A673 (cell line): Measurements from ENCODE around the gene LRRC43. TPM values are rescaled to one million over a fixed set of nuclear protein-coding genes. Genes with fewer than 3 reads are reported as not detected.

ENCODE experiments used
- BruUV-seq: library from RNA; stranded (reverse); fragments of 400-500 nt; replicated peaks from 2 replicates; lab custom pipeline; 2021; lab: Mats Ljungman, UMichigan
- CTCF ChIA-PET: fragments of 300-600 bp; sonication (Branson Sonifier 250); formaldehyde crosslinking; loops from one replicate; lab custom pipeline; 2022; ENCODE audit warnings: antibody characterized with exemption; lab: Charles Lee
- POLR2A ChIA-PET: fragments of 300-600 bp; sonication (Branson Sonifier 250); formaldehyde crosslinking; loops from one replicate; lab custom pipeline; 2022; ENCODE audit warnings: antibody characterized with exemption; ENCODE audit not compliant: low non-redundant PET; lab: Charles Lee
- DNase-seq: peaks from one replicate; pipeline ENCODE4 v3.0.0-alpha.2; 2015; ENCODE audit warnings: low spot score
- H3K27ac ChIP-seq: fragments of 200-600 bp; sonication (generic); 2 replicates; pipeline ENCODE4 v1.5.1; 2016; ENCODE audit warnings: mixed run types, low read depth, mild to moderate bottlenecking, mixed read lengths, antibody characterized with exemption, low read length; ENCODE audit not compliant: poor library complexity, severe bottlenecking
- H3K27me3 ChIP-seq: fragments of 200-600 bp; sonication (generic); replicated peaks from 2 replicates; pipeline ENCODE4 v1.6.1; 2017; ENCODE audit warnings: mixed run types, low read depth, mild to moderate bottlenecking, mixed read lengths, antibody characterized with exemption, low read length; ENCODE audit not compliant: insufficient read depth, poor library complexity
- H3K36me3 ChIP-seq: fragments of 200-600 bp; sonication (generic); 2 replicates; pipeline ENCODE4 v1.6.1; 2016; ENCODE audit warnings: mixed run types, mild to moderate bottlenecking, mixed read lengths, antibody characterized with exemption, low read length; ENCODE audit not compliant: insufficient read depth, poor library complexity, severe bottlenecking
- H3K4me1 ChIP-seq: fragments of 200-600 bp; sonication (generic); 2 replicates; pipeline ENCODE4 v1.6.1; 2017; ENCODE audit warnings: mixed run types, mild to moderate bottlenecking, mixed read lengths, antibody characterized with exemption, low read length; ENCODE audit not compliant: insufficient read depth, poor library complexity, severe bottlenecking
- H3K4me3 ChIP-seq: fragments of 200-600 bp; sonication (generic); 2 replicates; pipeline ENCODE4 v1.5.1; 2016; ENCODE audit warnings: low read depth, mixed run types, mild to moderate bottlenecking, mixed read lengths, low read length; ENCODE audit not compliant: poor library complexity, severe bottlenecking
- H3K9me3 ChIP-seq: fragments of 200-600 bp; sonication (generic); 2 replicates; pipeline ENCODE4 v1.6.1; 2016; ENCODE audit warnings: mixed run types, low read depth, mild to moderate bottlenecking, mixed read lengths, antibody characterized with exemption, low read length; ENCODE audit not compliant: poor library complexity, severe bottlenecking
- CTCF ChIP-seq: fragments of 300-800, 200-600 bp; sonication (generic); conservative IDR thresholded peaks from 2 replicates; pipeline ENCODE4 v1.5.1; 2017; ENCODE audit warnings: low read depth, mild to moderate bottlenecking, antibody characterized with exemption, low read length, moderate library complexity, mixed read lengths
- EZH2 ChIP-seq: fragments of 200-600 bp; sonication (generic); IDR thresholded peaks from 2 replicates; pipeline ENCODE4 v1.6.1; 2017; ENCODE audit warnings: borderline replicate concordance, low read depth, mild to moderate bottlenecking, mixed read lengths, antibody characterized with exemption, low read length; ENCODE audit not compliant: poor library complexity, severe bottlenecking
- intact Hi-C: fragments of 100-400 bp; cut with micrococcal nuclease; formaldehyde crosslinking; loops from one replicate; pipeline ENCODE4 v1.10.0; 2022; ENCODE audit not compliant: unreplicated experiment
- total RNA-seq: library from RNA; stranded (reverse); gene quantifications from 2 replicates; pipeline ENCODE4 v1.2.3, GENCODE V29; 2021

LRRC43 gene
- total RNA-seq, 1 experiment from 2014 or later: not detected

- H3K27ac ChIP-seq: no peak overlapping the region
- no peak overlapping the region for H3K4me3 ChIP-seq
- CTCF ChIA-PET: no interaction called here
- no peaks in the 10 kb centered on the region for H3K27me3 ChIP-seq
- no peaks in the 10 kb centered on the region for H3K36me3 ChIP-seq
- no peaks in the 10 kb centered on the region for H3K9me3 ChIP-seq
- no TSS peak for BruUV-seq
- intact Hi-C loops: no loop called here
- no peak for DNase-seq
- TF ChIP-seq EZH2 (no peak), CTCF (no peak)
- no peaks in the 10 kb centered on the region for H3K4me1 ChIP-seq
- POLR2A ChIA-PET: interaction anchor here (0.7 kb wide), 1 partner anchor 77 kb away, joined by 3 read pairs; no protein-coding TSS in a partner anchor
These were observed 43.0 kb upstream of the LRRC43 start for GRCh38 chr12:122139941-122140340.

- Histone ChIP-seq H3K36me3 (no peaks in the 10 kb centered on the region), H3K4me1 (no peaks in the 10 kb centered on the region), H3K4me3 (no peak overlapping the region), H3K27me3 (no peaks in the 10 kb centered on the region), H3K27ac (no peak overlapping the region), H3K9me3 (no peaks in the 10 kb centered on the region)
- no peak for DNase-seq
- TF ChIP-seq EZH2: no peak
- TF ChIP-seq CTCF: no peak
- no TSS peak for BruUV-seq
- ChIA-PET POLR2A (no interaction called here), CTCF (no interaction called here)
- intact Hi-C loops: no loop called here
These were observed 42.3 kb upstream of the LRRC43 start for GRCh38 chr12:122140467-122141257.

- no peak for TF ChIP-seq CTCF
- TF ChIP-seq EZH2: no peak
- CTCF ChIA-PET: no interaction called here
- intact Hi-C loops: no loop called here
These were observed 40.8 kb upstream of the LRRC43 start for GRCh38 chr12:122141911-122142725.

More at GRCh38 chr12:122141911-122142725, 40.8 kb upstream of the LRRC43 start:
- Histone ChIP-seq H3K27me3 (no peaks in the 10 kb centered on the region), H3K9me3 (no peaks in the 10 kb centered on the region), H3K4me1 (no peaks in the 10 kb centered on the region), H3K27ac (no peak overlapping the region), H3K36me3 (no peaks in the 10 kb centered on the region), H3K4me3 (no peak overlapping the region)
- BruUV-seq: no TSS peak
- POLR2A ChIA-PET: no interaction called here
- DNase-seq: no peak
